ENCODE results near the gene FOXP1.

FOXP1 gene

GRCh38 chr3:70972855-70973254 is 610.7 kb downstream of the FOXP1 start:
- no peak for DNase-seq (ENCODE audit: low spot score)

DNA sequence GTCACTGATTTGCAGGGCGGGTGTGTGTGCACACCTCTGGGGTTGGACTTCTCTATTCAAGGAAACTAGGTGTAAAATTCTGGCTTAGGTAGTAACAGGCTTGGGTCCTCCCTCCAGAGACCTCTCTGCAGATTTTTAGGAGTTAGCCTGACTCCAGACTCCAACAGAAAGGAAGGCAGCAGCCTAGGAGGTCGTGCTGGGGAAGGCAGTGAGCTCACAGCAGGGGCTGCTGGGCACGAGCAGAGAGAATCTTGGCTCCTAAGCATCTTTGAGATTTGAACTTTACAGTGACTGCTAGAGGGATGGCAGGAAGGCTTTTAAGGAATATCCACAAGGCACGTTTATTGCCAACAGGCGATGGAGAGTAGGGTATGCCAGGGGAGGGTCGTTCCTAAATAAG is 612.6 kb downstream of the FOXP1 start:
- DNase-seq (ENCODE audit: low spot score): no peak

DNA sequence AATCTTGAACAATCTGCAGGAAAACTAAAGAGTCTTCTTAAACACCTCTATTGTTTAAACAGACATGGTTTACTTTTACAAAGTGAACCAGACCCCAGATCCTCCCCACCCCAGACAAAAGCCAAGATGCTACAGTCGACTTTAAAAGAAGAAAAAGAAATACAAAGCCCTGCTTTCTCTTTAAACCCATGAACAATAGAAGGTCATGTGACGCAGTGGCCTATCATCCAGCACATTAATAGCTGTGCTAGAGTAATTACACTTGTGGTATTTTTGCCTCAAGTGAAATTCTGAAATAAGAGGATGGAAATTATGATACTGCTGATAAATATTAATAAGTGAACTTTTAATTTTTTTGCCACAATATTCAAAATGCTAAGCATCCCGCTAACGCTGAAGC is 613.4 kb downstream of the FOXP1 start:
- no peak for DNase-seq (ENCODE audit: low spot score)

GRCh38 chr3:70963431-70964275 is 619.9 kb downstream of the FOXP1 start:
- no peak for DNase-seq (ENCODE audit: low spot score)

DNA sequence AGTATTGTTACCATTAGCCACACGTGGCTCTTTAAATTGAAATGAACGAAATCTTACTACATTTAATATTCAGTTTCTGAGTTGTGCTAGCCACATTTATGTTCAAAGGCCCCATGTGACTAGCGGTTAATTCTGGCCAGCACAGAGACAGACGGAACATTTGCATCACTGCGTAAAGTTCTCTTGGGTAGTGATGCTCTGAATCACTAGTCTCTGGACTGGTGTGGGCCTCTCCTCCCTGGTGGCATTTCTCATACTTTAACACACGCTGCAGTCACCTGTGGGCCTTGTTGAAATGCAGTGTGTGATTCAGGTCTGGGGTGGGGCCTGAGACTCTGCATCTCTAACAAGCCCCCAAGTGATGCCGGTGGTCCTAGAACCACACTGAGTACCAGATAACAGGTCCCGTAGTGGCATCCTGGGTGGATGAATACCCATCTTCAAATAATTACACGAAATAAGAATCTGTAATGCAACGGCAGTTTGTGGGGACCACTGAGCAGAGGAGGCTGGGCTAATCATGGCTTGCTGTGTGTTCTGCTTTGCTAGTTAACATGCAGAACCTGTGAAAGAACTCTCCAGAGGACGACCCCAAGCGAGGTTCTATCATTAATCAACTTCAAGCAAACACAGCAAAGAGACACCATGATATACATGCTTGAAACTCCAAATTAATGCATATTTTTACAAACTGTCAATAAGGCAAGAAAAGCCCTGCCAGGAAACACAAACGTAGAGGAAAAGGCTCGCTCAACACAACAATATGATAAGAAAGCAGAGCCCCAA is 623.8 kb downstream of the FOXP1 start:
- DNase-seq (ENCODE audit: low spot score): no peak

DNA sequence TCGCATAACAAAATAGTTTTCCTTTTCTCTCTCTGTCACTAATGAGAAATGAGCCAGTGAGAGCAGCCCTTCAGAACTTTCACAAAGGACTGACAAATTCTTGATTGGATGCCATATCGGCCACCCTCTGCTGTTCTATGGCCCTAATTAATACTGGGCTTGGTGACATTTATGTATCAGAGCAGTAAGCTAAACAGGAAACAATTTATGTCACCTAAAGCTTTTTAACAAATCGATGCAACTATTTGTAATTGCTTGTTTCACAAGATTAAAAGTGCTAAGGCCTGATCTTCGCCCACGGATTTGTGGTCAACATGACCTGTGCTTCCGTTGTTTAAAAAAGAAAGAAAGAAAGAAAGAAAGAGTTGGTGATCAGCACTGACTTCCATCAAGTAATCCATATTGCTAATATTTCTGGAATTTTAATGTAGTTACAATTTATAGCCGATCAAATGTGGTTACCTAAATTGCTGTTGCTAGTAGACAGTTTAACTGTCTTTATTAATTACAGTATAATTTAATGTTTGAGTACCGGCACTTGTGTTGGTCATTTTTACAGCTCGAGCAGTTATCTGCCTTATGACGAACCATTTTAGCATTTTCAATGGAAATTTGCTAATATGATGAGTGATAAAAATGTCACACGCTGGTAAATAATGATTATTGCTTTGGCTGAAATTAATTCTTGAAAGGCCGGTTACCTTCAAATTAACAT is 631.3 kb downstream of the FOXP1 start:
- no peak for DNase-seq (ENCODE audit: low spot score)

DNA sequence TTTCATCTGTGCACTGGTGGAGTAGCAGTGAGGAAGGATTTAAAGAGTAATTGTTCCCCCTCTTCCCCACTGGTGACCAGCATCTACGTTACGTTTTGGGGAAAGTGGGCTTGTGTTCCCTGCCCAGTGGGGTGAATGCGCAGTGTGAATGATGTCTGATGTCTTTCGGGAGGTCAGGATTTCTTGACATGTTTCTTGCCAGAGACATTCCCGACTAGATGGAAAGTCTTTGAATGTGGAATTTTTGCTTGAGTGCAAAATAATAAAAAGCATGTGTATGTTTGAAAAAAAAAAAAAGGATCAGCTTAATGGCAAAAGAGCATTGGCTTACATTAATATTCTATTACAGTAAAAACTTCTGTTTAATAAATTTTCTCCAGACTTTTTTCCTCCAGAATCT is 632.2 kb downstream of the FOXP1 start:
- no peak for DNase-seq (ENCODE audit: low spot score)

GRCh38 chr3:70947579-70947978 is 635.9 kb downstream of the FOXP1 start:
- no peak for DNase-seq (ENCODE audit: low spot score)

DNA sequence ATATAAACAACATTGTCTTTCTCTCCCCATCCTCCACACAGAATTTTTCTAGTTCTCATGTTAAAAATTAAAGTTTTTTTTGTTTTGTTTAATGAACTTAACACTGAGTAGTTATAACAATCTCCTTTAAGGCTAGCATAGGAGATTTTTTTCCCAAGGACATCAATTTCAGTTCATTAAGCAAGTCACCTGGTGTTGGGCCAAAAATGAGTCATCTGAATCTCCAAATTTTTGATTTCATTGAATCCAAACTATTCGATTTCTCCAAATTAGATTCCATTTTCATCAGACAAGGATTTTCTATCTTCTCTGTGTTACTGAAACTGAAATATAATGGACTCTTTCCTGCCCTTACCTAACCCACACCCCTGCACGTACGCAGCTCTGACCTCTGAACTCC is 639.6 kb downstream of the FOXP1 start:
- no peak for DNase-seq (ENCODE audit: low spot score)

DNA sequence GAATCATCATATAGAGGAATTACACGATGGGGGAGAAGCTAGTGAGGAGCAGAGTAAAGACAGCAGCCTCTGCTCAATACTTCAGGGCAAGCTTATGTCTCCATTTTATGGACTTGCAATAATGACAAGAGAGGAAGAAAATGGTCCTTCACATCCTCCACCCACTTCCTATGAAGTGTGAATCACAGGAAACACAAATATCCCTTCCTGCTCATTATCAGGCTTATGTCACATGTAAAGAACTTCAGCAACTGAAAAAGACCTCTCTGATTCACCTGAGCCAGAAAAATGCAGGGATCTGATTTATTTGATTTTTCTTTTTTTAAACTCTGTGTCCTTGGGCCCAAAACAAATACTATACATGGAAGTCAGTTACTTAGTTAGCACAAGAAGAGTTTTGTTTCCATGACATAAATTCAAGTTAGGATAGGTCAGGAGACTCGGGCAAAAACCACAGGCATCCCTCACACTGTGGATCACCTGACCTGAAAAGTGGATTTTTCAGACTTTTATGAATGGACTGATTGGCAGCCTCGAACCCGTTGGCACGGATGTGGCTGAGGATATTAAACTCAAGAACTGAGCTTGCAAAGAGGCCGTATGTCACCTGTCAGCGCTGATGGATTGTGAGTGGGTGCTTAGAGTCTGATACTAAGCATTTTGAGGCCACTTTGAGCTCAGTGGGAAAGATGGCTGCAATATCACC is 650.3 kb downstream of the FOXP1 start:
- no peak for DNase-seq (ENCODE audit: low spot score)

DNA sequence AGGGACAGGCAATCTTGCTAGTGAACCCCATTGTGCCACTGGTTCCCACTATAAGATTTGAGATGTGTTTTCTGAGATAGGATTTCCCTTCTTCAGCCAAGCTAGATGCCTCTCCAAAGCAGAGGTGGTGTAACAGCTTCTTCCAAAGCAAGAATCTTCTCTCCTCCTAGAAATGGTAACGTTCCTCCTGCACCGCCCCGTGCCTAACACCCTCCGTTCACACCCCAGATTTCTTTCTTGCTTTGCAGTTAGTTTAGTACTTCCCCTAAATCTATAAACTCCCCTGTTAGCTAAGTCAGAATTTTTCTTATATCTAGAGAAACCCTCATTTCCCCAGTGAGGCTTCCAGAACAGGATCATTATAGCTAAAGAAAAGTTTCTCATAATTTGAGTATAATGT is 653.5 kb downstream of the FOXP1 start:
- DNase-seq (ENCODE audit: low spot score): no peak

DNA sequence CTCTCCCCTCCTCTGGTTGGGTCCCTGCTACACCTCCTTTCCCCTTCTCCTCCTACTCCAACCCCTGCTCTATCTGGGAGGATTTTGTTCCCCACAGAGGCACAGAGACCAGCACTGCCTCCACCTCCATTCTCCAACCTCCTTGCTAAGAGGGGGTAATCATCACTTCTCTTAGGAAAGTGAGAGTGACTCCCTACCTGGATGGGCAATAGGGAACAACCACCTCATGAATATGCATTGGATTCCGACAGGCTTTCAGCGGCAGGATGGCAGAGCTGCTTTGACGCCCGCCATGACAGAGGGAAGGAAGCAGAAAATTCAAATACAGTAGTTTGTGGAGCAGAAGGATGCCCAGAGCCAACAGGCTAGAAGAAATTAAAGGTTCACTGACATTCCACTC is 656.3 kb downstream of the FOXP1 start:
- DNase-seq (ENCODE audit: low spot score): no peak

DNA sequence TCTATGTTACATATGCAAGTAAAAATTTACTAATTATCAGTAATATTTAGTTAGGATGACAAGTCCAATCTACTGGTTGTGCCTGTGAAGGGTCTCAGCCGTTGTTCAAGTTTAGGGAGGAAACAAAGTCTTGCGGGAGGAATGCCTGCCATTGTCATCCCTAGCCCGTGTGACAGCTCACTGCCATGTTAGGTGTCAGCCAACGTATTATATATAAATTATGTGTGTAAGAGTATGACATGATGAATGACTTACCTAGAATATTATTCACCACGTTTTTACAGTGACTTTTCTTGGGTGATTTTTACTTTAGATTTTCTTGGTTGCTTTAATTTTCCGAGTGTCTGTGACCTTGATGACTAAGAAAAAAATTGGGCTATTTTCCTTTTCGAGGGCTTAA is 656.7 kb downstream of the FOXP1 start:
- no peak for DNase-seq (ENCODE audit: low spot score)

DNA sequence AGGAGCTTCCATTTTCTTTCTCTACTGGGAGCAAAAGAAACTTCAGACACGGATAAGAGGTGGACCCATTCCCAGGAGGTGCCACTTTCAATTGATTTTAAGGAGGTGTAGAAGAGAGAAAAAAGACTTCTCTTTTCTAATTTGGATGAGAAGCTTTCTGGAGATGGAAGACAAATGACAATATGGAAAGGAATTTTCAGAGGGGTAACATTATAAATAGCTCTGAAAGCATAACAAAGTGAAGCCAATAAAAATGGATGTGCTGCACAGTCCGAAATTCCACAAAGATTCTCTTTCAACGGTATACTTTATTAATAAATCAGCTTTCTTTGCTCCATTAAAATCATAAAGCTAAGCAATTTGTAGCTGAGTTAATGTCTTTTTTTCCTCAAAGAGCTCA is 663.9 kb downstream of the FOXP1 start:
- DNase-seq (ENCODE audit: low spot score): no peak

GRCh38 chr3:70919091-70919490 is 664.4 kb downstream of the FOXP1 start:
- no peak for DNase-seq (ENCODE audit: low spot score)

DNA sequence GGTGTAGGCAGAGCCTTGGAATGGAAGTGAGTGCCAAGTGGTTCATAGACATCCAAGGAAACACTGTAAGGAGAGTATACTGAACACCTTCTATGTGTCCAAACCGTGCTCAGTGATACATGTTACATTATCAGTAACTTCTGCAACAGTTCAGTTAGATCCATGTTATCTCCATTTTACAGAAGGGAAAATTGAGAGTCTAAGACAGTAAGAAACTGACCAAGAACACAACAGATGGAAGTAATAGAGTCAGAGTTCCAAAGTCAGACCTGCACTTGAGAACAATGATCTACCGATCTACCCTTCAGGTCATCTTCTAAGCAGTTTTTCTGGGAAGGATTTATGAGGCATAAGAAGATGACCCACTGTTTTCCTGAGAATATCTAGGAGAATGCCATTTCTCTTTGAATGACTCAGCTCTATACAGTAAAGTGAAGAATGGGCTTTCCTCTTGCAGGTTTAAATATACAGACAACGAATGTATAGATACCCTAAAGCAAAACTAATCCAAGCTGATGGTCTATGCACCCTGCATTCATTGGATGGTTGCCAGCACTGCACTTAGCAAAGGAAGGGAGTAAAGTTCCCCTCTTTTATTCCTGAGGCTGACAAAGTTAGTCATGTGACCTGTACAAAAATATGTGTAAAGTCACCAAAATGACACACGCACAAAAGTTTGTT is 667.0 kb downstream of the FOXP1 start:
- DNase-seq (ENCODE audit: low spot score): no peak

GRCh38 chr3:70914862-70915261 is 668.7 kb downstream of the FOXP1 start:
- DNase-seq (ENCODE audit: low spot score): no peak

- DNase-seq (ENCODE audit: low spot score): no peak
Measured at GRCh38 chr3:70911719-70912118, 671.8 kb downstream of the FOXP1 start.

GRCh38 chr3:70905491-70905890 is 678.0 kb downstream of the FOXP1 start:
- DNase-seq (ENCODE audit: low spot score): no peak

Data from CD4-positive, alpha-beta T cell treated with Interleukin-2 at 100 ng/mL for 4 hours (primary cell).